Kidney (tissue), 14 donors: Measurements from ENCODE around the gene GRIN3A. TPM values are rescaled to one million over a fixed set of nuclear protein-coding genes. Genes with fewer than 3 reads are reported as not detected.
A peak's percentile ranks its signal among the peaks of the same experiment; 100 is the strongest.

ENCODE experiments used
- DNase-seq, 5 donors: peaks; one replicate each; pipeline ENCODE4 v3.0.0-alpha.2; 2013 to 2020
- FAIRE-seq: peaks from 2 replicates; lab custom pipeline; 2012; peaks lifted over from hg19 to GRCh38; lab: Jason Lieb, UNC
- H3K27ac ChIP-seq, 2 donors: one replicate each; pipeline ENCODE4 v1.7.0; 2013; ENCODE audit warnings: low read depth in 2 of 2, low read length in 2 of 2, inconsistent platforms in 1 of 2
- H3K27me3 ChIP-seq: one replicate; pipeline ENCODE4 v1.7.1; 2013; ENCODE audit warnings: low read length, inconsistent platforms; ENCODE audit not compliant: control insufficient read depth, insufficient read depth
- H3K36me3 ChIP-seq, 3 donors: one replicate each; pipeline versions ENCODE4 v1.7.0 to v1.7.1; 2013; ENCODE audit warnings: low read length in 3 of 3, control low read depth in 1 of 3, inconsistent platforms in 1 of 3; ENCODE audit not compliant: insufficient read depth in 3 of 3, control insufficient read depth in 2 of 3
- H3K4me1 ChIP-seq, 3 donors: one replicate each; pipeline versions ENCODE4 v1.7.0 to v1.7.1; 2013; ENCODE audit warnings: low read length in 3 of 3, inconsistent platforms in 1 of 3, low read depth in 1 of 3; ENCODE audit not compliant: control insufficient read depth in 2 of 3, insufficient read depth in 2 of 3
- H3K4me3 ChIP-seq, 3 donors: one replicate each; pipeline versions ENCODE4 v1.7.0 to v1.8.1; 2013; ENCODE audit warnings: low read length in 3 of 3, control low read depth in 1 of 3, inconsistent platforms in 1 of 3
- H3K9ac ChIP-seq, 3 donors: one replicate each; pipeline versions ENCODE4 v1.7.0 to v1.7.1; 2013; ENCODE audit warnings: low read length in 3 of 3, control low read depth in 1 of 3, inconsistent platforms in 1 of 3
- H3K9me3 ChIP-seq, 3 donors: one replicate each; pipeline versions ENCODE4 v1.7.0 to v1.7.1; 2013; ENCODE audit warnings: low read length in 3 of 3, control low read depth in 1 of 3, inconsistent platforms in 1 of 3; ENCODE audit not compliant: control insufficient read depth in 2 of 3, insufficient read depth in 1 of 3
- CTCF ChIP-seq: IDR thresholded peaks from 3 replicates; pipeline ENCODE4 v1.5.1; 2012; ENCODE audit warnings: mild to moderate bottlenecking, moderate library complexity, borderline replicate concordance; ENCODE audit not compliant: insufficient read depth; ENCODE audit errors: extremely low read depth
- intact Hi-C: fragments of 100-400 bp; cut with DNase I; formaldehyde crosslinking; loops from one replicate; pipeline ENCODE4 v1.11.1; 2022
- polyA plus RNA-seq: library from polyadenylated mRNA; stranded (reverse); fragments of 350-450 nt; fragmentation: Illumina TruSeq; extraction: RNeasy Lipid Tissue Mini Kit (QIAGEN cat#74804); gene quantifications from one replicate; pipeline ENCODE4 v1.2.3, GENCODE V29; 2014; ENCODE audit warnings: low read depth, low replicate concordance; ENCODE audit not compliant: insufficient read depth
- total RNA-seq: library from RNA; stranded (reverse); fragmentation: NEBNext Ultra II Directional; extraction: Animal tissue kit (Norgen Biotek cat#: 25700); gene quantifications from one replicate; pipeline ENCODE4 v1.2.1, GENCODE V29; 2021
- donor health status: control.
- donor health status: control.
- donor health status: control.
- donor health status: control.
- donor health status: control.
- donor health status: DM: yes; HTN: yes; CAD: no.
- donor health status: Normal renal cell carcinoma (clear cell type).

The GRIN3A gene
- total and polyA plus RNA-seq, 2 donors from 2014 or later, result 0.03 to 0.06 TPM

- H3K4me1 ChIP-seq, result no peaks in the 10 kb centered on the region
- no peak overlapping the region for H3K4me3 ChIP-seq
- H3K27me3 ChIP-seq, result no peaks in the 10 kb centered on the region
- H3K36me3 ChIP-seq, result no peaks in the 10 kb centered on the region
- intact Hi-C loops, result no loop called here
- FAIRE-seq (no peak), DNase-seq (no peak)
- no peak overlapping the region for H3K27ac ChIP-seq
- no peak for TF ChIP-seq CTCF
- no peak overlapping the region for H3K9ac ChIP-seq
- no peaks in the 10 kb centered on the region for H3K9me3 ChIP-seq
Observed at GRCh38 chr9:101587332-101588043, 151.0 kb downstream of the GRIN3A start.

- no peaks in the 10 kb centered on the region for H3K4me1 ChIP-seq
- H3K9me3 ChIP-seq, result no peaks in the 10 kb centered on the region
- no peak for TF ChIP-seq CTCF
- intact Hi-C loops, result no loop called here
- no peak overlapping the region for H3K27ac ChIP-seq
- no peak overlapping the region for H3K4me3 ChIP-seq
- H3K9ac ChIP-seq, result no peak overlapping the region
- FAIRE-seq (no peak), DNase-seq (no peak)
- no peaks in the 10 kb centered on the region for H3K36me3 ChIP-seq
- H3K27me3 ChIP-seq, result no peaks in the 10 kb centered on the region
Observed at GRCh38 chr9:101586651-101587050, 151.8 kb downstream of the GRIN3A start.

- Histone ChIP-seq H3K27me3 (no peaks in the 10 kb centered on the region), H3K27ac (no peak overlapping the region), H3K36me3 (no peaks in the 10 kb centered on the region), H3K9me3 (no peaks in the 10 kb centered on the region), H3K4me3 (no peak overlapping the region), H3K9ac (no peak overlapping the region), H3K4me1 (no peaks in the 10 kb centered on the region)
- intact Hi-C loops, result no loop called here
- TF ChIP-seq CTCF, result no peak
- DNase-seq (no peak), FAIRE-seq (no peak)
Observed at GRCh38 chr9:101585740-101586139, 152.7 kb downstream of the GRIN3A start.

- FAIRE-seq, result no peak
- no peak overlapping the region for H3K27ac ChIP-seq
- H3K9me3 ChIP-seq, result no peaks in the 10 kb centered on the region
- intact Hi-C loops, result no loop called here
- no peaks in the 10 kb centered on the region for H3K36me3 ChIP-seq
- peak in 1 of 5 donors; percentile 14 for DNase-seq
- H3K4me3 ChIP-seq, result no peak overlapping the region
- H3K27me3 ChIP-seq, result no peaks in the 10 kb centered on the region
- no peaks in the 10 kb centered on the region for H3K4me1 ChIP-seq
- TF ChIP-seq CTCF, result no peak
- H3K9ac ChIP-seq, result no peak overlapping the region
Observed at GRCh38 chr9:101582553-101582952, 155.9 kb downstream of the GRIN3A start.
